ENCODE data around the gene PDCD10. TPM values are rescaled to one million over a fixed set of nuclear protein-coding genes. Genes with fewer than 3 reads are reported as not detected.

Gene PDCD10
- 10 to 100 TPM; 46.2 to 47.0 TPM for total RNA-seq
- polyA plus RNA-seq = 10 to 100 TPM; 62.1 to 84.8 (median 65.4) TPM
- total RNA-seq = 31.0 to 70.2 (median 50.4) reads per million in 6 experiments

DNA sequence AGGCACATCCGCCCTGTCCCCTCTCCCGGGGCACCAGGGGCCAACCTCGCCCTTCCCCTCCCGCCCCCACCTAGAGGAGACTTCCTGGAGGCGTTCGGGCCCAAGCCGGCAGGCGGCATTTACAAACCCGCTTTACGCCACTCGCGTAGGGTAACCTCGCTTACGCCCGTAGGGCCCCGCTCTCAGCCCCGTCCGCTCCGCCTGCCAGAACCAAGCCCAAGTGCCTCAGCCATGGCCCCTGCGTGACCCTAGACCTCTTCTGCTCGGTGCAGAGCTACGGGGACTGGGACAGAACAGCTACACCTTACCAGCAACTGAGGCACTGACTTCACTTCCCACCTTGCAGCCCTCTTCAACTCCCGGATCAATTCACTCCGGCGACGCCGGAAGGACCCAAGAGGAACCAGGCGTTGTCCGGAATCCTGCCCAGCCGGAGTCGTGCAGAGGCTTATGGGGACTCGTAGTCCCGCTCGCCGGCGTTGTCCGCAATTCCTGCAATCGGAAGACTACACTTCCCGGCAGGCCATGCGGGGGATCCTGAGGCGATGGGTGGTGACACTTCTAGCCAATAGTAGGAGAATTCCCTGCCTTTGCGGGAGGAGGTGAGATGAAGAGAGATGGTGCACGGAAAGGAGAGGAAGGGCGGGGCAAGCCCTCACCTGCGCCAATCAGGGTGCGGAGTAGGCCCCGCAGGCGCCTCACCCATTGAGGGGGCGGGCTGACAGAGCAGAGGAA lies at the start of gene PDCD10:
TSS of gene PDCD10 (minus strand) at position 395 of the 735 bp plus-strand sequence. CDS start 14,735 bp downstream, outside the sequence.
- H3K4me3 Mint-ChIP-seq = no peak within 1 kb of the TSS
- POLR2A ChIA-PET = interaction anchor here (1.2 to 1.5 kb wide), 2 partner anchors 15 to 21 kb away, joined by 8 to 10 read pairs; no protein-coding TSS in a partner anchor
- DNase-seq (peak; percentile 88 to 99 (median 97)), ATAC-seq (peak; percentile 86 to 88)
- H3K36me3 Mint-ChIP-seq = peaks cover 0 to 4% (median 0%) of the 10 kb centered on the region in 3 donors
- H3K27me3 Mint-ChIP-seq = no peaks in the 10 kb centered on the region
- H3K4me1 Mint-ChIP-seq = peaks cover 14 to 40% (median 15%) of the 10 kb centered on the region in 4 donors
- no peak within 1 kb of the TSS for H3K27ac Mint-ChIP-seq
- H3K9me3 Mint-ChIP-seq = no peaks in the 10 kb centered on the region

DNA sequence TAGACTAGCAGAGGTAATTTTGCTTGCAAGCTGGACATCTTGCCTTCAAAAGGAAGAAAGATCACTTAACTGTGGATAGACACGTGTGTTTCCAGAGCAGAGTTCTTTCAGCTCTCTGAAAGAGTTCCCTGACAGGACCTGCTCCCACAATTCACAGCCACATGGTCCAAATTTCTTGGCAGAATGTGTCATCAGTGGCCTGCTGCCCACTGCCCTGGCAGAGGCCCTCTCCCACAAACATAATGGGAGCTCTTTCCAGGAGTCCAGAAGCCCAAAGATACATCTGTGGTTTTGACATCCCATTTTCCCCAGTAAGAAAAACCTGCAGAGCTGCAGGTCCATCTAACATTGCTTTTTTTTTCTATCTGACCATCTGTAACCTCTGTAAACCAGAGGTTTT lies 49.1 kb upstream of the PDCD10 start:
- POLR2A ChIA-PET = no interaction called here
- DNase-seq = no peak
- Mint-ChIP-seq H3K27ac (no peak overlapping the region), H3K9me3 (peaks cover 0 to 4% (median 0%) of the 10 kb centered on the region in 9 donors), H3K4me3 (no peak overlapping the region), H3K27me3 (peaks cover 0 to 4% (median 0%) of the 10 kb centered on the region in 5 donors), H3K36me3 (peaks cover 0 to 9% (median 0%) of the 10 kb centered on the region in 3 donors), H3K4me1 (no peaks in the 10 kb centered on the region)
- no peak for ATAC-seq

DNA sequence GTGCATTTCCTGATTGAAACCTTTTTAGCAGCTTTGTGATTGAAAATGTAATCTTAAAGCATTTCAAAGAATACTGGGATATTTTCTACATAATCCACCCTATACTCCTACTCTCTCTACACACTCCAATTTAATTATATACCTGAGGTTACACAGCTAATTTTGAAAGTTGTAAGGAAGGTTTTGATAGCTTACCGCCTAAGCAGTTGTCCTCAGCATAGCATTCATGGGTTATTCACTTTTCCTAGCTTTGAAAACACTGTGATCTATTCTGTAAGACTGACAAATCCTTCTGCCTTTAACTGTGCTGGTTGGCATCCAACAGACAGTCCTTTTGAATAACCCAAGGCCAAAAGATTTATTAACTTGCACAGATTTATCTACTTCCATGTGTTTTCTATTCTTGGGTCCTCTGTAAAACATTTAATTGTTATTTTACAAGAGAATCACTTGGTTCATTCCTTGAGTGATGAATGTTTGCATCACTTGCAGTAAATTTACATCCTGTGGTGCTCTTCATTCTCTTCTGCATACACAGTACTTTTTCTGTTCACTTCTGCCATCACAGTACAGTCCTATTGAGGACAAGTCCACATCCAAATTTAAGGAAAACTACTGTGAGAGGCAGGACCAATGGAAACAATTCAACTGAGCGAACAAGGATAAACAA lies 45.7 kb upstream of the PDCD10 start:
- Mint-ChIP-seq H3K36me3 (peaks cover 0 to 14% (median 7%) of the 10 kb centered on the region in 3 donors), H3K27me3 (peaks cover 0 to 4% (median 0%) of the 10 kb centered on the region in 5 donors), H3K27ac (no peak overlapping the region), H3K4me1 (no peaks in the 10 kb centered on the region), H3K4me3 (no peak overlapping the region), H3K9me3 (peaks cover 0 to 18% (median 8%) of the 10 kb centered on the region in 9 donors)
- no peak for ATAC-seq
- POLR2A ChIA-PET = no interaction called here
- no peak for DNase-seq

DNA sequence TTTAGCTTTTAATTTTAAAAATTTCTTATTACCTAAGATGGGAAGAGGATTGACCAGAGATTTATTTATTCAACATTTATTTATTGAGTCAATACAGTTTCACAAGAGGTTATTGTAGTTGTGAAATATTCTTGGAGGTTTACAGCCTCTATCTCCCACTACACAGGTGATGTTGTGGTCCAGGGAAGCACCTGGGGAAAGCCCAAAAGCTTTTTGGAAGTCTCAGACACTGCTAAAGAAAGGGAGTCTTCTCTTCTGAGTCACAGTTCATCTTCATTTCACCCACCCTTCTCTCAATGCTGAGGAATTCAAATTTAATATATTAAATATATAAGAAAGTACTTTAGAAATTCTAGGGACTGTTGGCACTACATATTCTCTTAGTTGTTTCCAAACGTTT lies 42.7 kb upstream of the PDCD10 start:
- Mint-ChIP-seq H3K27me3 (no peaks in the 10 kb centered on the region), H3K4me1 (peaks cover 0 to 17% (median 7%) of the 10 kb centered on the region in 4 donors), H3K27ac (no peak overlapping the region), H3K36me3 (peaks cover 0 to 7% (median 6%) of the 10 kb centered on the region in 3 donors), H3K4me3 (no peak overlapping the region), H3K9me3 (peaks cover 0 to 18% (median 8%) of the 10 kb centered on the region in 9 donors)
- ATAC-seq (no peak), DNase-seq (no peak)
- POLR2A ChIA-PET = no interaction called here

DNA sequence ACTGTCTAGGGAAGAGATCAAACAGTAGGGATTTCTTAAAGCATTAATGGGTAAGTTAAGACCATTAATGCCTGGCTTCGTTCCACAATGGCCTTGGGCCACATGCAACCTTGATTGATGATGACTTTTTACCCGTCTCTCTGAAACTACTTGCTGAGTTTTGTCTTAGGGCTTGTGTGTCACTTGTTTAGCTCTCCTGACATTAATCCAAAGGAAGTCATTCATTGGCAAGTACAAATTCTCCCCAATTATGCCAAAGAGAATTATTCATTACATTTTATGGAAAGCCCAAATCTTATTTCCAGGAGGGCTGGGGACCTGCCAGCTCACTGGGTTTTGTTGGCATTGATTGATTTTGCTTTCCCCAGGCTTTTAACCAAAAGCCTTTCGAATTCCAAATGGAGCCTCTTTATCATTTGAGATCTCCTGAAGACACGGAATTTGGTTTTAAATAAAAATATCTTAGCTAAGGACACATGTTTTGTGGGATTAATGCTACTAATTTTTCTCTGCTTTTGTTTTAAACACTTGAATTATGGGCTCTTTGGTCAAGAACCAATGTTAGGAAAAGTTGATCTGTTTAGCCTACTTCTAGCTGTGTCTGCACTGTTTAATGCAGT lies 41.5 kb upstream of the PDCD10 start:
- Mint-ChIP-seq H3K27ac (no peak overlapping the region), H3K9me3 (peaks cover 0 to 18% (median 8%) of the 10 kb centered on the region in 9 donors)
- no peak for DNase-seq

DNA sequence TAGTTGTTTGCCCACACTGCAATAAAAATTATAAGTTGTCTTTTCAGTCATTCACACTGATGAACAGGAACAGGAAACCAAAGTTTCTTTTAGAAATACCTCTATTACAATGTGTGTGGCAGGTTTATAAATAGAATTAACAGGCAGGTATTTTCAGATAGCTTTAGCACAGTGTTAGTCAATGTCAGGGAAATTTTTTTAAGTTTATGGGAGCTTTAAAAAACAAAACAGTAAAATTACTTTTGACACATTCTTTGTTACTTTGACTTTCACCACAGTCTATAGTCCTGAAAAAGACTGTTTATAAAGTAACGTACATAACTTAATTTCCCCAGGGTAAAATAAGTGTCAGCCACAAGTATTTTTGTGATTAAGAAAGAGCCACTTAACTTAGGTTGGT lies 38.9 kb upstream of the PDCD10 start:
- Mint-ChIP-seq H3K36me3 (peaks cover 0 to 7% (median 5%) of the 10 kb centered on the region in 3 donors), H3K4me1 (peaks cover 0 to 17% (median 7%) of the 10 kb centered on the region in 4 donors), H3K27me3 (peaks cover 0 to 1% (median 0%) of the 10 kb centered on the region in 5 donors), H3K27ac (peak overlapping the region in 1 of 10 donors; percentile 14), H3K9me3 (peaks cover 0 to 17% (median 7%) of the 10 kb centered on the region in 9 donors), H3K4me3 (no peak overlapping the region)
- no peak for ATAC-seq
- POLR2A ChIA-PET = no interaction called here
- DNase-seq = no peak

More for the DNA sequence above, 41.5 kb upstream of the PDCD10 start:
- H3K4me1 Mint-ChIP-seq = peaks cover 0 to 17% (median 7%) of the 10 kb centered on the region in 4 donors
- peaks cover 0 to 1% (median 0%) of the 10 kb centered on the region in 5 donors for H3K27me3 Mint-ChIP-seq
- peaks cover 0 to 7% (median 5%) of the 10 kb centered on the region in 3 donors for H3K36me3 Mint-ChIP-seq
- no peak for ATAC-seq
- no peak overlapping the region for H3K4me3 Mint-ChIP-seq
- POLR2A ChIA-PET = interaction anchor here (0.7 kb wide), 1 partner anchor 14 kb away, joined by 3 read pairs; no protein-coding TSS in a partner anchor

DNA sequence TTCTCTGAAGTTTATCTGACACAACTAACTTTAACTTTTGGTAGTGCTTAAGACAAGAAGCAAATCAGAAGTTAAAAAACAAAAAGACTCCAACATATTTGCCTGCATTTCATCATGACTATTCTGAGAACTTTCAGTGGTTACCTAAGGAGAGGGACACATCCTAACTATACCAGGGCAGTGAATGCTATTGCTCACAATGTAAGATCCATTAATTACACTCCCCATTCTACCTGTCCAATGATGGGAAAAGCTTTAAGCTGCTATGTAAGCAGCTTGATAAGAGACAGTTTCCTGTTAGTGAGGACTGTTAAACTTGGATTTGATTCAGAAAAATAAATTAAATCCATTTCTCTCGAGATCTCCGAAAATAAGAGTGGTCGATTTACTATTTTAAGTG lies 38.3 kb upstream of the PDCD10 start:
- DNase-seq (no peak), ATAC-seq (no peak)
- Mint-ChIP-seq H3K4me1 (peaks cover 0 to 17% (median 7%) of the 10 kb centered on the region in 4 donors), H3K9me3 (peaks cover 0 to 11% (median 3%) of the 10 kb centered on the region in 9 donors), H3K4me3 (no peak overlapping the region), H3K36me3 (peaks cover 0 to 5% (median 4%) of the 10 kb centered on the region in 3 donors), H3K27me3 (peaks cover 0 to 1% (median 0%) of the 10 kb centered on the region in 5 donors), H3K27ac (peak overlapping the region in 1 of 10 donors; percentile 14)
- POLR2A ChIA-PET = no interaction called here

DNA sequence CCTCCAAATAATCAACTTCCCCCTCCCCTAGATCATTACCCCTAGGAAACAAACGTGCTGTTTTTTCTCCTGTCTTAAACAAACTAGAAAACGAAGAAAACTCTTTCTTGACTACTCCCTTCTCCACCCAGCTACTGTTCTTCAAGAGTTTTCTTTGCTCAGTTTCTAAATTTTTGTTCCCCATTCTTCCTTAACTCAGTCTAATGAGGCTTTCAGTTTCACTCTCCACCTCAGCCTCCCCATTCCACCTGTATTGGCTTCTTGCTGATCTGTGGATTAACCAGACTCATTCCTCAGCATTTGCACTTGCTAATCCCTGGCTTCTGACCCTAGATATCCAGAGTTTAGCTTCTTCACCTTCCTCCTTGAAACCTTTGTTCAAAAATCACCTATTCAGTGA lies 27.6 kb upstream of the PDCD10 start:
- Mint-ChIP-seq H3K27me3 (peaks cover 0 to 14% (median 5%) of the 10 kb centered on the region in 5 donors), H3K27ac (peak overlapping the region in 1 of 10 donors; percentile 11), H3K36me3 (peaks cover 0 to 16% (median 14%) of the 10 kb centered on the region in 3 donors), H3K4me3 (peak overlapping the region in 1 of 10 donors; percentile 3), H3K4me1 (peaks cover 0 to 5% (median 2%) of the 10 kb centered on the region in 4 donors), H3K9me3 (peaks cover 0 to 22% (median 8%) of the 10 kb centered on the region in 9 donors)
- POLR2A ChIA-PET = interaction anchor here (0.6 kb wide), 1 partner anchor 13 kb away, joined by 3 read pairs; no protein-coding TSS in a partner anchor
- DNase-seq (no peak), ATAC-seq (no peak)

DNA sequence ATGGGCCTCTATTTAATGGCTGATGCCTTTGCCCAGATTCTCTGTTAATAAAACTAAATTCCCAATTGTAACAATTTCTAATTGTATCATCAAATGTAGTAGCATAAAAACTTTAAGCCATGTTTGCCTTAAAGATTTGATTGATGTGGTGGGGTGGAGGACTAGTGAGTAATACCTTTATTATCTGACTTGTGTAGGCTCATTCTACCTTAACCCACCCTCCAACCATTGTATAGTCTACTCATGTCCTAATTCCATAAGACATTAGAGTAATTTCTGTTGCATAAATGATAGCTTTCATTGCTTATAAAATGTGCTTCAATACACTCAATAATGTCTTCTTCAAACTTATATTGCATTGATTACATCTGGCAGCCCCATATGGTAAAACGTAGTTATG lies 26.6 kb upstream of the PDCD10 start:
- no peak overlapping the region for H3K4me3 Mint-ChIP-seq
- H3K27ac Mint-ChIP-seq = no peak overlapping the region
- peaks cover under 1 to 6% (median 3%) of the 10 kb centered on the region in 4 donors for H3K4me1 Mint-ChIP-seq
- peaks cover 0 to 10% (median 5%) of the 10 kb centered on the region in 5 donors for H3K27me3 Mint-ChIP-seq
- ATAC-seq (no peak), DNase-seq (no peak)
- peaks cover 0 to 14% (median 10%) of the 10 kb centered on the region in 3 donors for H3K36me3 Mint-ChIP-seq
- H3K9me3 Mint-ChIP-seq = peaks cover 0 to 16% (median 7%) of the 10 kb centered on the region in 9 donors
- POLR2A ChIA-PET = interaction anchor here (0.6 kb wide), 1 partner anchor 13 kb away, joined by 3 read pairs; no protein-coding TSS in a partner anchor

DNA sequence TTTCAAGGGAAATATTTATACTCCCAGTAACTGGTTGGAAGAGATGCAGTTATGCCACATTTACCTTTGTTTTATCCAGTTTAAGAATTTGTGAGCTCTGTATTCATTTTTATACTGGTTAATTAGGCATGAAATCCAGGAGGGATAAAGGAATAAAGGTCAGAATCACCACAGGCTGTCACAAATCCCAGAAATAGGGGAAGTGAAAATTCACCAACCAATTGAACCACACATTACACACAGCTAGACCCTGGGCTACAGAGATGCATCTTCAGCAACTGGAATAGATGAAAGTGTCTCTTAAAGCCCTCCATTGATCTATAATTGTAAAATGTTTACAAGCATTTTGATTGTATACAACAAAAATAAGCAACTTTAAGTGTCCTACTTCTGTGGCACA lies 19.4 kb upstream of the PDCD10 start:
- DNase-seq (no peak), ATAC-seq (no peak)
- POLR2A ChIA-PET = no interaction called here
- H3K9me3 Mint-ChIP-seq = no peaks in the 10 kb centered on the region
- H3K4me3 Mint-ChIP-seq = no peak overlapping the region
- no peaks in the 10 kb centered on the region for H3K36me3 Mint-ChIP-seq
- H3K27ac Mint-ChIP-seq = peak overlapping the region in 1 of 10 donors; percentile 2
- peaks cover 4 to 50% (median 18%) of the 10 kb centered on the region in 4 donors for H3K4me1 Mint-ChIP-seq
- no peaks in the 10 kb centered on the region for H3K27me3 Mint-ChIP-seq

DNA sequence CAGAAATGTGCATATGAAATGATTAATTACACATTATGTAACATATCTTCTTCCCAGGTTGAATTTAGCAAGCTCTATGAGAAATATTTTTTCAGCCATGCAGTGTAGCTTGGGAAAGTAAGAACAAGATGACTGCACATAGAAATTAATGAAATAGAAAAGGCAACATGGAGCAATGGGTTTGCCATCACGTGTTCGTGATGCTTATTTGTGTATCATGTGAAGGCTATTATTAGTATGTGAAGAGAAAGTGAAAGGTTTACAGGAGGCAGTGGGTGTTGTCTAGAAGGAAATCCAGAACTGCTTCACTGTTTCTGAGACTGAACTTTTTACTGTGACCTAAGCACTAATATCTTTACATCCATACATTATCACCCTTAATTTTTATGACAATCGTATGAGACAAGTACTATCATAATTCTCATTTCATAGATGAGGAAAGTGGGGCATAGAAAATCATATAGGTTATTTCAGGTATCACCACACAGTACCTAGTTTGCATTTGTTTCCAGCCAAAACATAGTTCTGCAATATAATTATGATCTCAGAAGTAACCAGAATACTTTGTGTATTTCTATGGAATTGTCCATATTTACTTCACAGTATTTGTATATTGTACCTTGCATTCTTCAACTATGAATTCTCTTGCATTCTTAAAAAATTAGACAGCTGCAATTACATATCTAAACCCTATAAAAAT lies 15.7 kb upstream of the PDCD10 start:
- H3K9me3 Mint-ChIP-seq = no peaks in the 10 kb centered on the region
- DNase-seq (no peak), ATAC-seq (peak in 1 of 2 donors; percentile 52)
- peak overlapping the region in 3 of 10 donors; percentile 1 to 54 (median 49) for H3K4me3 Mint-ChIP-seq
- H3K36me3 Mint-ChIP-seq = no peaks in the 10 kb centered on the region
- H3K4me1 Mint-ChIP-seq = peaks cover 6 to 51% (median 9%) of the 10 kb centered on the region in 4 donors
- POLR2A ChIA-PET = interaction anchor here (2.1 kb wide), 1 partner anchor 15 kb away, joined by 8 read pairs; the partner anchor contains the start of genes PDCD10 and SERPINI1
- no peaks in the 10 kb centered on the region for H3K27me3 Mint-ChIP-seq
- H3K27ac Mint-ChIP-seq = peak overlapping the region in 4 of 10 donors; percentile 12 to 78 (median 40)

All from naive thymus-derived CD8-positive, alpha-beta T cell (primary cell).